Activated T-cell treated with anti-CD3 and anti-CD28 coated beads, Interleukin-2, amount 50 U/mL, for 1 hour (primary cell): ENCODE measurements around the gene ACOT7.

Experiments
- DNase-seq: peaks from one replicate; pipeline ENCODE4 v3.0.0-alpha.2; 2020

Gene ACOT7

GRCh38 chr1:6338695-6339094 is 54.9 kb downstream of the ACOT7 start:
- DNase-seq = no peak

- DNase-seq = no peak
Observed at GRCh38 chr1:6336776-6337622, 56.6 kb downstream of the ACOT7 start.

- DNase-seq = no peak
Observed at GRCh38 chr1:6334261-6334993, 59.1 kb downstream of the ACOT7 start.

- DNase-seq = no peak
Observed at GRCh38 chr1:6332821-6333220, 60.7 kb downstream of the ACOT7 start.

- no peak for DNase-seq
Observed at GRCh38 chr1:6331543-6332273, 61.9 kb downstream of the ACOT7 start.

- DNase-seq = no peak
Observed at GRCh38 chr1:6330410-6330911, 63.1 kb downstream of the ACOT7 start.

GRCh38 chr1:6329851-6330250 is 63.7 kb downstream of the ACOT7 start:
- DNase-seq = no peak

- DNase-seq = no peak
Observed at GRCh38 chr1:6329396-6329795, 64.2 kb downstream of the ACOT7 start.

GRCh38 chr1:6328696-6329095 is 64.9 kb downstream of the ACOT7 start:
- DNase-seq = no peak

GRCh38 chr1:6328091-6328490 is 65.5 kb downstream of the ACOT7 start:
- DNase-seq = no peak

GRCh38 chr1:6325482-6325881 is 68.1 kb downstream of the ACOT7 start:
- DNase-seq = no peak

- DNase-seq = no peak
Observed at GRCh38 chr1:6322161-6322560, 71.4 kb downstream of the ACOT7 start.

- DNase-seq = no peak
Observed at GRCh38 chr1:6321205-6321604, 72.4 kb downstream of the ACOT7 start.

GRCh38 chr1:6317098-6317760 is 76.3 kb downstream of the ACOT7 start:
- no peak for DNase-seq

- no peak for DNase-seq
Observed at GRCh38 chr1:6316240-6317097, 77.1 kb downstream of the ACOT7 start.

GRCh38 chr1:6314503-6314902 is 79.1 kb downstream of the ACOT7 start:
- no peak for DNase-seq

- no peak for DNase-seq
Observed at GRCh38 chr1:6313393-6314200, 80.0 kb downstream of the ACOT7 start.

- no peak for DNase-seq
Observed at GRCh38 chr1:6310116-6310848, 83.3 kb downstream of the ACOT7 start.

- DNase-seq = no peak
Observed at GRCh38 chr1:6309564-6309963, 84.0 kb downstream of the ACOT7 start.

- DNase-seq = no peak
Observed at GRCh38 chr1:6308449-6308848, 85.1 kb downstream of the ACOT7 start.
